Hematopoietic multipotent progenitor cell treated with erythropoietin and hydrocortisone succinate and interleukin-3 and kit ligand, for 4 days (in vitro differentiated cells): ENCODE data around the gene KIN.
"Not testable (repeated sequence)": the region's sequence is repeated elsewhere in the genome, so short reads cannot be mapped to it uniquely, and the experiment has no call there.

ENCODE experiments used
- DNase-seq: peaks from one replicate; pipeline ENCODE4 v3.0.0-alpha.2; 2015

Gene KIN

GRCh38 chr10:7787857-7788638, at the start of gene KIN, which contains the start of gene ATP5F1C:
TSS of gene KIN (minus strand) at chr10:7787993. CDS start at chr10:7787933, 60 bp downstream.
TSS of gene ATP5F1C (plus strand) at chr10:7788177. CDS start at chr10:7788208, 31 bp downstream.
- peak; percentile 98 for DNase-seq

- DNase-seq = no peak
Observed at GRCh38 chr10:7836571-7836970, 48.8 kb upstream of the KIN start.

GRCh38 chr10:7834262-7834661, 46.5 kb upstream of the KIN start:
- no peak for DNase-seq

- DNase-seq = no peak
Observed at GRCh38 chr10:7833210-7833609, 45.4 kb upstream of the KIN start.

GRCh38 chr10:7832060-7832459, 44.3 kb upstream of the KIN start:
- no peak for DNase-seq

- DNase-seq = no peak
Observed at GRCh38 chr10:7829289-7829834, 41.6 kb upstream of the KIN start.

- peak; percentile 53 for DNase-seq
Observed at GRCh38 chr10:7826971-7827370, 39.2 kb upstream of the KIN start.

- no peak for DNase-seq
Observed at GRCh38 chr10:7824251-7824650, 36.5 kb upstream of the KIN start.

GRCh38 chr10:7819121-7819460, 31.3 kb upstream of the KIN start:
- DNase-seq = peak; percentile 85

- DNase-seq = peak; percentile 97
Observed at GRCh38 chr10:7818295-7819120, 30.7 kb upstream of the KIN start, which contains the start of gene TAF3. TSS of gene TAF3 (plus strand) at chr10:7818505. CDS start at chr10:7818710, 205 bp downstream.

GRCh38 chr10:7817984-7818294, 30.1 kb upstream of the KIN start:
- no peak for DNase-seq

GRCh38 chr10:7817576-7817975, 29.8 kb upstream of the KIN start:
- no peak for DNase-seq

GRCh38 chr10:7813481-7813880, 25.7 kb upstream of the KIN start:
- DNase-seq = no peak

GRCh38 chr10:7811743-7812142, 23.9 kb upstream of the KIN start:
- DNase-seq = not testable (repeated sequence)

GRCh38 chr10:7811000-7811399, 23.2 kb upstream of the KIN start:
- DNase-seq = no peak

- no peak for DNase-seq
Observed at GRCh38 chr10:7810443-7810842, 22.6 kb upstream of the KIN start.

GRCh38 chr10:7808686-7809267, 21.0 kb upstream of the KIN start:
- DNase-seq = no peak

- no peak for DNase-seq
Observed at GRCh38 chr10:7804741-7805140, 16.9 kb upstream of the KIN start.

GRCh38 chr10:7804216-7804615, 16.4 kb upstream of the KIN start:
- no peak for DNase-seq

GRCh38 chr10:7802606-7803005, 14.8 kb upstream of the KIN start:
- DNase-seq = no peak

- DNase-seq = peak; percentile 72
Observed at GRCh38 chr10:7797582-7797981, 9.8 kb upstream of the KIN start.

- DNase-seq = peak; percentile 56
Observed at GRCh38 chr10:7795605-7796004, 7.8 kb upstream of the KIN start.

- DNase-seq = no peak
Observed at GRCh38 chr10:7794251-7795026, 6.6 kb upstream of the KIN start.
